ENCODE measurements around the gene TENM3. TPM values are rescaled to one million over a fixed set of nuclear protein-coding genes. Genes with fewer than 3 reads are reported as not detected.

TENM3 gene
- total RNA-seq, 2 experiments from 2014 or later = not detected

DNA sequence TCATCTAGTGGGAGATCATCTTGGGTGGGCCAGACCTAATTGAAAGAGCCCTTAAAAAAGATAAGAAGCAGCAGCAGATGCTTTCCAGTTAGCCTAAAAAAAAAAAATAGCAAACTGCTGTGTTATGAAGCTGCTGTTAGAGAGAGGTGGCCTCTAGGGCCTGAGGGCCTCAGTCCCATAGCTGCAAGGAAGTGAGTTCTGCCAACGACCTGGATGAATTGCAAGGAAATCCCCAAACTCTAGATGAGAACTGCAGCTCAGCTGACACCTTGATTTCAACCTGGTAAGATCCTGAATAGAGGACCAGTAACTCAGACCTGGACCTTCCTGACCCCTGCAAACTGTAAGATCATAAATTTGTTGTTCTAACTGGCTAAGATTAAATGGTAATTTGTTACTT, 275.2 kb downstream of the TENM3 start:
- TF ChIP-seq, protein P1, sequence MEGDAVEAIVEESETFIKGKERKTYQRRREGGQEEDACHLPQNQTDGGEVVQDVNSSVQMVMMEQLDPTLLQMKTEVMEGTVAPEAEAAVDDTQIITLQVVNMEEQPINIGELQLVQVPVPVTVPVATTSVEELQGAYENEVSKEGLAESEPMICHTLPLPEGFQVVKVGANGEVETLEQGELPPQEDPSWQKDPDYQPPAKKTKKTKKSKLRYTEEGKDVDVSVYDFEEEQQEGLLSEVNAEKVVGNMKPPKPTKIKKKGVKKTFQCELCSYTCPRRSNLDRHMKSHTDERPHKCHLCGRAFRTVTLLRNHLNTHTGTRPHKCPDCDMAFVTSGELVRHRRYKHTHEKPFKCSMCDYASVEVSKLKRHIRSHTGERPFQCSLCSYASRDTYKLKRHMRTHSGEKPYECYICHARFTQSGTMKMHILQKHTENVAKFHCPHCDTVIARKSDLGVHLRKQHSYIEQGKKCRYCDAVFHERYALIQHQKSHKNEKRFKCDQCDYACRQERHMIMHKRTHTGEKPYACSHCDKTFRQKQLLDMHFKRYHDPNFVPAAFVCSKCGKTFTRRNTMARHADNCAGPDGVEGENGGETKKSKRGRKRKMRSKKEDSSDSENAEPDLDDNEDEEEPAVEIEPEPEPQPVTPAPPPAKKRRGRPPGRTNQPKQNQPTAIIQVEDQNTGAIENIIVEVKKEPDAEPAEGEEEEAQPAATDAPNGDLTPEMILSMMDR (IDR thresholded peaks at IDR 0.05) = no peak
- CTCF ChIA-PET = interaction anchor here (0.7 kb wide), 1 partner anchor 55 kb away, joined by 3 read pairs; no protein-coding TSS in a partner anchor
- intact Hi-C loops (cut with DNase I, micrococcal nuclease) = no loop called here
- Histone ChIP-seq H3K27ac (ENCODE audit: low read depth in 1 of 2, low read length in 2 of 2) (no peak overlapping the region), H3K27me3 (ENCODE audit: control insufficient read depth in 1 of 2, insufficient read depth in 2 of 2, low read length in 2 of 2) (no peaks in the 10 kb centered on the region), H3K4me3 (ENCODE audit: low read length) (no peak overlapping the region), H3K4me1 (ENCODE audit: insufficient read depth, low read length) (no peaks in the 10 kb centered on the region), H3K9me3 (ENCODE audit: control insufficient read depth in 1 of 2, insufficient read depth in 1 of 2, low read length in 2 of 2) (no peaks in the 10 kb centered on the region), H3K36me3 (ENCODE audit: insufficient read depth, low read length) (no peaks in the 10 kb centered on the region)
- no peaks in the 10 kb centered on the region for H3K36me3 Mint-ChIP-seq (ENCODE audit: low read depth)
- H3K27ac Mint-ChIP-seq = no peak overlapping the region
- H3K27me3 Mint-ChIP-seq = peaks cover 4% of the 10 kb centered on the region
- H3K4me1 Mint-ChIP-seq (ENCODE audit: low read depth) = no peaks in the 10 kb centered on the region
- no peak overlapping the region for H3K4me3 Mint-ChIP-seq
- POLR2A ChIA-PET = no interaction called here
- ATAC-seq (ENCODE audit: poor library complexity) (no peak), DNase-seq (no peak)
- no peaks in the 10 kb centered on the region for H3K9me3 Mint-ChIP-seq

DNA sequence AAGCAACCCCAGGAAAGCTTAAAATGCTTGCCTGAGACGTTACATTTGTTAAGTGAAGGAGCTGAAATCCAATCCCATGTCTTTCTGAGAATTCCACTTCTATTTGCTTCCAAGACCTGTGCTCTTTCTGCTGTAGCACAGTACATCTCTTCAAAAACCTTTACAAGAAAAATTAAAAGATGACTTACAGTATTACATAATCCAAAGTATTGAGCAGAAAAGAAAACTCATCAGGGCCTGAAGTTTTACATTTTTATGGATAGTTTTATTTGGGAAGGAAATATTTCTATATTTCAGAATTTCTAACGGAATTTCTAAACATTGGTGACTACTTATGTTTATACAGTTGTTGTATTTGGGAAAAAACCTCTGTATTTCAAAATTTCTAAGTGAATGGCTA, 276.3 kb downstream of the TENM3 start:
- H3K4me3 ChIP-seq (ENCODE audit: low read length) = no peak overlapping the region
- TF ChIP-seq, protein P1 (IDR thresholded peaks at IDR 0.05) = no peak
- H3K4me1 Mint-ChIP-seq (ENCODE audit: low read depth) = no peaks in the 10 kb centered on the region
- no peaks in the 10 kb centered on the region for H3K9me3 Mint-ChIP-seq
- ATAC-seq (ENCODE audit: poor library complexity) (no peak), DNase-seq (no peak)
- CTCF ChIA-PET = no interaction called here
- no peak overlapping the region for H3K4me3 Mint-ChIP-seq
- H3K27ac ChIP-seq (ENCODE audit: low read depth in 1 of 2, low read length in 2 of 2) = no peak overlapping the region
- H3K27me3 Mint-ChIP-seq = peaks cover 4% of the 10 kb centered on the region
- no peaks in the 10 kb centered on the region for H3K36me3 Mint-ChIP-seq (ENCODE audit: low read depth)
- no peaks in the 10 kb centered on the region for H3K27me3 ChIP-seq (ENCODE audit: control insufficient read depth in 1 of 2, insufficient read depth in 2 of 2, low read length in 2 of 2)
- no peaks in the 10 kb centered on the region for H3K9me3 ChIP-seq (ENCODE audit: control insufficient read depth in 1 of 2, insufficient read depth in 1 of 2, low read length in 2 of 2)
- H3K27ac Mint-ChIP-seq = no peak overlapping the region
- no peaks in the 10 kb centered on the region for H3K36me3 ChIP-seq (ENCODE audit: insufficient read depth, low read length)
- intact Hi-C loops (cut with DNase I, micrococcal nuclease) = no loop called here
- POLR2A ChIA-PET = no interaction called here
- H3K4me1 ChIP-seq (ENCODE audit: insufficient read depth, low read length) = no peaks in the 10 kb centered on the region

GRCh38 chr4:182521011-182521410, 277.8 kb downstream of the TENM3 start:
- Mint-ChIP-seq H3K4me3 (no peak overlapping the region), H3K36me3 (ENCODE audit: low read depth) (no peaks in the 10 kb centered on the region), H3K9me3 (no peaks in the 10 kb centered on the region), H3K27me3 (peaks cover 5% of the 10 kb centered on the region), H3K27ac (no peak overlapping the region), H3K4me1 (ENCODE audit: low read depth) (no peaks in the 10 kb centered on the region)
- Histone ChIP-seq H3K9me3 (ENCODE audit: control insufficient read depth in 1 of 2, insufficient read depth in 1 of 2, low read length in 2 of 2) (no peaks in the 10 kb centered on the region), H3K36me3 (ENCODE audit: insufficient read depth, low read length) (no peaks in the 10 kb centered on the region), H3K4me3 (ENCODE audit: low read length) (no peak overlapping the region), H3K27me3 (ENCODE audit: control insufficient read depth in 1 of 2, insufficient read depth in 2 of 2, low read length in 2 of 2) (no peaks in the 10 kb centered on the region), H3K27ac (ENCODE audit: low read depth in 1 of 2, low read length in 2 of 2) (no peak overlapping the region), H3K4me1 (ENCODE audit: insufficient read depth, low read length) (no peaks in the 10 kb centered on the region)
- TF ChIP-seq, protein P1 (IDR thresholded peaks at IDR 0.05) = no peak
- ChIA-PET CTCF (no interaction called here), POLR2A (no interaction called here)
- DNase-seq (no peak), ATAC-seq (ENCODE audit: poor library complexity) (no peak)
- intact Hi-C loops (cut with DNase I, micrococcal nuclease) = no loop called here
